Prostate gland (tissue), 2 donors: ENCODE results near the gene THBS2. TPM values are rescaled to one million over a fixed set of nuclear protein-coding genes. Genes with fewer than 3 reads are reported as not detected.
"Not testable (repeated sequence)": the region's sequence is repeated elsewhere in the genome, so short reads cannot be mapped to it uniquely, and the experiment has no call there.

Experiments
- DNase-seq: peaks from one replicate; pipeline ENCODE4 v3.0.0-alpha.2; 2019; ENCODE audit warnings: low spot score
- H3K27ac ChIP-seq, 2 donors: fragments of 200-600 bp; sonication (generic); 2 replicates each; pipeline ENCODE4 v1.5.1; 2017 to 2019
- H3K27me3 ChIP-seq: fragments of 200-600 bp; sonication (generic); replicated peaks from 2 replicates; pipeline ENCODE4 v1.5.1; 2019; ENCODE audit not compliant: insufficient read depth
- H3K36me3 ChIP-seq, 2 donors: fragments of 200-600 bp; sonication (generic); 1 replicate in 1 of 2; 2 replicates in 1 of 2; pipeline versions ENCODE4 v1.5.1 to v1.8.1; 2017 to 2019
- H3K4me1 ChIP-seq: fragments of 200-600 bp; sonication (generic); replicated peaks from 2 replicates; pipeline ENCODE4 v1.5.1; 2019
- H3K4me3 ChIP-seq, 2 donors: fragments of 200-600 bp; sonication (generic); 2 replicates each; pipeline ENCODE4 v1.5.1; 2017 to 2019
- H3K9me3 ChIP-seq: fragments of 200-600 bp; sonication (generic); 2 replicates; pipeline ENCODE4 v1.5.1; 2017
- CTCF ChIP-seq, 4 experiments: fragments of 200-600 bp in 2 of 4; fragments of 450-650 bp in 2 of 4; sonication (generic) in 2 of 4; IDR thresholded peaks; 1 replicate in 3 of 4; 2 replicates in 1 of 4; pipeline ENCODE4 v1.5.1; 2016 to 2019; ENCODE audit warnings: antibody characterized with exemption in 4 of 4, mild to moderate bottlenecking in 2 of 4, moderate library complexity in 2 of 4
- POLR2A ChIP-seq: fragments of 450-650 bp; IDR thresholded peaks from one replicate; pipeline ENCODE4 v1.6.1; 2016; ENCODE audit warnings: antibody characterized with exemption, mild to moderate bottlenecking
- POLR2AphosphoS5 ChIP-seq: sonication (generic); formaldehyde crosslinking; IDR thresholded peaks from one replicate; pipeline ENCODE4 v1.6.1; 2017; ENCODE audit warnings: antibody characterized with exemption
- WGBS: methylation state at CpG from one replicate; pipeline ENCODE4 v1.1.5; 2018; 5-methylcytosine and 5-hydroxymethylcytosine counted together
- intact Hi-C: fragments of 100-400 bp; cut with DNase I; formaldehyde crosslinking; loops from one replicate; pipeline ENCODE4 v1.14.2; 2022
- total RNA-seq, 2 donors: library from RNA; depleted of rRNA; stranded (reverse); fragments of >200 nt; gene quantifications; one replicate each; pipeline ENCODE4 v1.1.0, GENCODE V29; 2016

THBS2 gene
- total RNA-seq, 2 donors from 2014 or later, result 3.3 to 10.9 TPM

GRCh38 chr6:169277619-169278018 lies 24.0 kb upstream of the THBS2 start:
- intact Hi-C loops, result no loop called here
- no peak overlapping the region for H3K4me3 ChIP-seq
- no peaks in the 10 kb centered on the region for H3K9me3 ChIP-seq
- no peak for DNase-seq
- no peaks in the 10 kb centered on the region for H3K27me3 ChIP-seq
- no peaks in the 10 kb centered on the region for H3K4me1 ChIP-seq
- TF ChIP-seq POLR2A (no peak), POLR2AphosphoS5 (no peak), CTCF (IDR thresholded peaks at IDR 0.05) (no peak)
- no peak overlapping the region for H3K27ac ChIP-seq
- no peaks in the 10 kb centered on the region for H3K36me3 ChIP-seq

GRCh38 chr6:169274781-169275180 lies 21.1 kb upstream of the THBS2 start:
- DNase-seq, result no peak
- WGBS, result 75% methylated on average over 1 of the region's 1 CpG
- Histone ChIP-seq H3K27ac (no peak overlapping the region), H3K9me3 (no peaks in the 10 kb centered on the region), H3K36me3 (no peaks in the 10 kb centered on the region), H3K27me3 (no peaks in the 10 kb centered on the region), H3K4me1 (no peaks in the 10 kb centered on the region), H3K4me3 (no peak overlapping the region)
- no peak for TF ChIP-seq POLR2A
- no peak for TF ChIP-seq CTCF (IDR thresholded peaks at IDR 0.05)
- TF ChIP-seq POLR2AphosphoS5, result no peak
- intact Hi-C loops, result no loop called here

GRCh38 chr6:169273511-169273910 lies 19.9 kb upstream of the THBS2 start:
- no peaks in the 10 kb centered on the region for H3K36me3 ChIP-seq
- TF ChIP-seq POLR2AphosphoS5 (no peak), CTCF (IDR thresholded peaks at IDR 0.05) (no peak), POLR2A (no peak)
- no peak for DNase-seq
- H3K4me3 ChIP-seq, result no peak overlapping the region
- 93% methylated on average over 3 of the region's 3 CpGs for WGBS
- no peaks in the 10 kb centered on the region for H3K9me3 ChIP-seq
- no peaks in the 10 kb centered on the region for H3K4me1 ChIP-seq
- intact Hi-C loops, result no loop called here
- no peaks in the 10 kb centered on the region for H3K27me3 ChIP-seq
- H3K27ac ChIP-seq, result no peak overlapping the region

GRCh38 chr6:169271877-169272216 lies 18.2 kb upstream of the THBS2 start:
- intact Hi-C loops, result no loop called here
- H3K4me1 ChIP-seq, result no peaks in the 10 kb centered on the region
- no peak overlapping the region for H3K4me3 ChIP-seq
- H3K9me3 ChIP-seq, result no peaks in the 10 kb centered on the region
- no peak for DNase-seq
- no peak overlapping the region for H3K27ac ChIP-seq
- H3K27me3 ChIP-seq, result no peaks in the 10 kb centered on the region
- H3K36me3 ChIP-seq, result no peaks in the 10 kb centered on the region
- no peak for TF ChIP-seq CTCF (IDR thresholded peaks at IDR 0.05)
- WGBS, result 59% methylated on average over 1 of the region's 1 CpG

GRCh38 chr6:169271158-169271876 lies 17.7 kb upstream of the THBS2 start:
- no peak for DNase-seq
- H3K27ac ChIP-seq, result no peak overlapping the region
- intact Hi-C loops, result no loop called here
- no peaks in the 10 kb centered on the region for H3K9me3 ChIP-seq
- 53% methylated on average over 10 of the region's 10 CpGs for WGBS
- no peaks in the 10 kb centered on the region for H3K4me1 ChIP-seq
- no peaks in the 10 kb centered on the region for H3K27me3 ChIP-seq
- no peak for TF ChIP-seq POLR2A
- no peak for TF ChIP-seq POLR2AphosphoS5
- no peak for TF ChIP-seq CTCF (IDR thresholded peaks at IDR 0.05)
- no peak overlapping the region for H3K4me3 ChIP-seq
- H3K36me3 ChIP-seq, result no peaks in the 10 kb centered on the region

GRCh38 chr6:169270077-169270380 lies 16.4 kb upstream of the THBS2 start:
- H3K4me3 ChIP-seq, intact Hi-C loops, H3K27ac ChIP-seq, DNase-seq, H3K4me1 ChIP-seq, H3K9me3 ChIP-seq, H3K27me3 ChIP-seq, H3K36me3 ChIP-seq: not testable (repeated sequence)
